ENCODE measurements around the gene TANGO6.

Gene TANGO6

GRCh38 chr16:68915589-68915988 is 72.3 kb downstream of the TANGO6 start:
- DNase-seq = no peak

- DNase-seq = no peak
These were observed 74.2 kb downstream of the TANGO6 start for GRCh38 chr16:68917541-68917940.

- no peak for DNase-seq
These were observed 77.0 kb downstream of the TANGO6 start for GRCh38 chr16:68920349-68920748.

- peak; percentile 51 for DNase-seq
These were observed 78.3 kb downstream of the TANGO6 start for GRCh38 chr16:68921637-68922036.

- no peak for DNase-seq
These were observed 79.8 kb downstream of the TANGO6 start for GRCh38 chr16:68923116-68923515.

GRCh38 chr16:68927018-68927417 is 83.7 kb downstream of the TANGO6 start:
- DNase-seq = no peak

GRCh38 chr16:68931196-68931595 is 87.9 kb downstream of the TANGO6 start:
- no peak for DNase-seq

GRCh38 chr16:68934402-68934801 is 91.1 kb downstream of the TANGO6 start:
- no peak for DNase-seq

GRCh38 chr16:68935008-68935407 is 91.7 kb downstream of the TANGO6 start:
- DNase-seq = no peak

GRCh38 chr16:68936736-68937631 is 93.7 kb downstream of the TANGO6 start:
- DNase-seq = no peak

GRCh38 chr16:68939692-68940320 is 96.5 kb downstream of the TANGO6 start:
- no peak for DNase-seq

GRCh38 chr16:68940816-68941215 is 97.5 kb downstream of the TANGO6 start:
- DNase-seq = no peak

- no peak for DNase-seq
These were observed 100.6 kb downstream of the TANGO6 start for GRCh38 chr16:68943961-68944360.

GRCh38 chr16:68948230-68948910 is 105.0 kb downstream of the TANGO6 start:
- peak; percentile 33 for DNase-seq

GRCh38 chr16:68951991-68952877 is 108.9 kb downstream of the TANGO6 start:
- DNase-seq = peak; percentile 48

GRCh38 chr16:68954911-68955635 is 111.7 kb downstream of the TANGO6 start:
- DNase-seq = no peak

- no peak for DNase-seq
These were observed 117.6 kb downstream of the TANGO6 start for GRCh38 chr16:68960910-68961309.

GRCh38 chr16:68961778-68962402 is 118.6 kb downstream of the TANGO6 start:
- DNase-seq = no peak

- DNase-seq = no peak
These were observed 126.0 kb downstream of the TANGO6 start for GRCh38 chr16:68969338-68969737.

- DNase-seq = no peak
These were observed 128.7 kb downstream of the TANGO6 start for GRCh38 chr16:68972013-68972412.

GRCh38 chr16:68972720-68973119 is 129.4 kb downstream of the TANGO6 start:
- peak; percentile 28 for DNase-seq

Measured in HCEC 1CT (cell line).